NCI-H146 treated with DMSO at 0.1 percent for 48 hours (cell line): Measurements from ENCODE around the gene VENTX.
"Not testable (repeated sequence)": the region's sequence is repeated elsewhere in the genome, so short reads cannot be mapped to it uniquely, and the experiment has no call there.

Experiments
- DNase-seq: peaks from one replicate; lab custom pipeline; 2025; ENCODE audit not compliant: unreplicated experiment; lab: John Stamatoyannopoulos, UW

VENTX gene

DNA sequence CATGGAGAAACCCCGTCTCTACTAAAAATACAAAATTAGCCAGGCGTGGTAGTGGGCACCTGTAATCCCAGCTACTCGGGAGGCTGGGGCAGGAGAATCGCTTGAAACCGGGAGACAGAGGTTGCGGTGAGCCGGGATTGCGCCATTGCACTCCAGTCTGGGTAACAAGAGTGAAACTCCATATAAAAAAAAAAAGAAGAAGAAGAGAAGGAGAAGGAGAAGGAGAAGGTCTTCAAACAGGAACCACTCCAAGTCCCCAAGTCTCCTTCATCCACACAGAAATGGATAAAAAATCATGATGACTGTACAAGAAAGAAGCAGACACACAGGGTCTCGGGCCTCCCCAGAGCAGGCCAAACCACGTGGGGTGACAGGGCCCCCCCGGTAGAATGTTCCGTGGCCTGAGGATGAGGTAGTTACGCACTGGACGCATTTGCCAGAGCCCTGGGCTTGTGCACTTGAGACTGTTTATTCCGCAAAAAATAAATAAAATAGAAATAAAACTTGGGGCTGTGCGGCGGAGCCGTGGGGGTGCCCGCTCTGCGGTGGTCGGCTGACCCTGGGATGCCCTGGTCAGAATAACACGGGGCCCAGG, 15.8 kb downstream of the VENTX start:
- no peak for DNase-seq

DNA sequence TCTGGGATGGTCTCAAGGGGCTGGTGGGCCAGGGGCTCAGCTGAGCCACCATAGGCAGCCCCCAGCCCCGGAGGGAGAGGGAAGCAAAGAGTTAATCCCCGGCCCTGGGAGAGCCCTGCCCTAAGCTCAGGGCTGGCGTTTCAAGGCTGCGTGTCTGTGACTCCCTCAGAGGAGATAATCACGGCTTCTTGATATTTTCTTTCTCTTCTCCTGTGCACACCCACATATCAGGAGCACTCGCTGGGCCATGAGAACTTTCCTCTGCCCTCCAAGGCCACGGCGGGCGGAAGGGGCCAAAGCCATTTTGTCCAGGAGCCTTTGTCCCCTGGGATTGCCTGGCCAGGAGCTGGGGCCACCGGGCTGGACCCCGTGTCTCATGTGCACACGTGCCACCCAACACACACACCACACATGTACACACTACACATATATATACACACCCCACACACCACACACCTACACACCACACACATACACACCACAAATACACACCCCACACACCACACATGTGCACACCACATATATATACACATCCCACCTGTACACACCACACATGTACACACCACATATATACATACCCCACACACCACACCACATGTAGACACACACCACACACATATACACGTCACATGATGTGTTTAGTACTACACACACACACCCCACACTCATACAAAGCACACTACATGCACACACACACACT, 16.9 kb downstream of the VENTX start:
- DNase-seq, result no peak

DNA sequence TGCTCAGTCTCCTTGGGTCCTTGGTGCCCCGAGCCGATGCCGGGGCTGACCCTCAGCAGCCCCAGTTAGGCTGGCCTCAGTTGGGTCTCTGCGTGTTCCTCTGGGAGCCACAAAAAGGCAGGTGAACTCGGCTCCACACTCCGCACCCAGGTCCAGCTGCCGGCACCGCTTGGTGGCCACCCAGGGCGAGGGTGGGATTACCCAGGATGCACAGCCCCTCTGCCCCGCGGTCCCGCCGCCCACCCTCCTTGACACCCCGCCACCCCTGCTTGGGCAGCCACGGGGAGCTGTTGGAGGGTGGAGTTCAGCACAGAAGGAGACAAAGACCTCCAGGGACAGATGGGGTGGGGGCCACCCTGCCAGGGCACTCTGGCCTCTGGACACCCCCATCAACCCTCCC, 17.7 kb downstream of the VENTX start:
- DNase-seq, result no peak

DNA sequence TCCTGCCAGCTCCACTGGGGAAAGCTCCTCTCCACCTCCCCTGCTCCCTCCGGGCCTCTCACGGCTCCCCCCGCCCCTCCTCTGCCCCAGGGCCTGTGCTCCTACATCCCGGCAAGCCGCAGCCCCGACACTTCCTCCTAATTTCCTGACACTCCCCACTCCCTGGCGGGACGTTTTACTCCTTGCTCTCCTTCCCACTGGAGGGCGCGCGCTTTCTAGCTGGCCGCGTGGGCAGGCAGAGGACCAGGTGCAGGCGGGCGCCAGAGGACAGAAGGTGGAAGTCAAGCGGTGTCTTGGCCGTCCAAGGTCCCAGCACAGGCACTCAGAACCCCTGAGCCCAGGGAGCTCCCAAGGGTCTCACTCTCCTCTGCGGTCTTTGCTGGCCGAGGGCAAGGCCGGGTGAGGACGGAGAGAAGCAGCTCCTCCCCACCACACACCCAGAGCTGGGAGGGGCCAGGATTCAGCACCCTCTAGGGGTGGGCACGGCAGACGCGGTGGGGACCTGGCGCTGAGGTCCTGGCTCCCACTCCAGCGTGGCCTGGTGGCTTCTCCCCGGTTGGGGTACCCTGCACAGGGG, 19.9 kb downstream of the VENTX start:
- DNase-seq, result no peak

DNA sequence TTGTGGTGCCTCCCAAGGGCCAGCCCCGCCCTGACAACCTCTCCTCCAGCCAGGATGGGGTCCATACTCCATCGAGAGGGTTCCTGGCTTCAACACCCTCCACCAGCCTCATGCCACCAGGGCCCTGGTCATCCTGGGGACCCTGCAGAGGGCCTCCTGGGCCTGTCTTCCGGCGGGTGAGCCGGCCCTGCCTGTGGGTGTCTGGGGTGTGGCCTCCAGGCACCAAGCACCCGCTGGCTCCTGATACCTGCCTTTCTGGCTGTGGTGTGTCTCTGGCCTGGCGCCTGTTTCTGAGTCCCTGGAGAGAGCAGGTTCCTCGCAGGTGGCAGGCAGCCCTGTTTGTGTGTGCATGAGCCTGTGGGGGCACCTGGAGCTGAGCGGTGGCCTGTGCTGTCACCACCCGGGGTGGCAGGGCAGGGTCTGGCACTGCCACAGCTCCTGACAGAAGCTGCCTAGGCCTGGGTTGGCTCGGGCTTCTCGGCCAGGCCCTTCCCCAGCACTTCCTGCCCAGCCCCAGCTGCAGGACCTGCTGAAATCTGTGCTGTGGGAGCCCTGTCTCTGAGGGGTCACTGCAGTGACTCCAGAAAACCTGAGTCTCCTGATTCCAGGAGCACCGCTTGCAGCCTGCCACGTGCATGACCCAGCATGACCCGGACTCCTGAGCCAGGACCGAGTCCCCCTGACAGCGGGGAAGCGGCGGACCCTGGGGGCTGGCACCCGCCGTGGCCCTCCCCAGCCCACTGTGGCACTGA, 20.6 kb downstream of the VENTX start:
- no peak for DNase-seq

DNA sequence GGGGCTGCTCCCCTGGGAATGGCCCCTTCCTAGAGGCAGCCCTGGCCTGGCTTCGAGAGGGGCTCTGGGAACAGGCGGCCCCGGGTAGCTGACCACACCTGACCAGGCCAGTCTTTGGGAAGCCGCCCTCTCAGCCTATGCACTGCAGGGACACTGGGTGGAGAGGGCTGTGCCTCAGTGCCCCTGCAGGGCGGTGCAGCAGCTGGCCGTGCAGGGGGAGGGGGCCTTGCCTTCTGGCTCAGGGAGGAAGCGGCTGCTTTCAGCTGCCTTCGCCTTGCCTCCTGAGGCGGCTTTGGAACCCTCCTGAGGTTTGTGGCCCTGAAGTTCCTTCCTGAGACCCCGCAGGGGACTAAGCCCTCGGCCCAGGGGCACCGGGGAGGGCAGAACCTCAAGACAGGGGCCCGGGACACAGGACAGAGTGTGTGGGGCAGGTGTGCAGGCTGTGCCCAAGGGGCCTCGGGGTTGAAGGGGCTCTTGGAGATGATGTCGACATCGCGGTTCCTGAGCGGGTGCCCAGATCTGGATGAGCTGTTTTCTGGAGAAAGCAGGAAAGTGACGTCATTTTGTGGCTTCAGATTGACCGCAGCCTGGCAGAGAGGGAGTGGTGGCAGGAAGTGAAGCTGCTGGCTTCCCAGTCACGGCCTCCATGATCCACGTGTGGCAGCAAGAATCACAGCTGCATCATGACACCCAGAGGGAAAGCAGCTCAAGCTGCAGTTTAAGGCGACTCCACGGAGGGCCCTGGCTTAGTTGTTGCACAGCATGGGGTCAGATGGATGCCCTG, 21.4 kb downstream of the VENTX start:
- no peak for DNase-seq

DNA sequence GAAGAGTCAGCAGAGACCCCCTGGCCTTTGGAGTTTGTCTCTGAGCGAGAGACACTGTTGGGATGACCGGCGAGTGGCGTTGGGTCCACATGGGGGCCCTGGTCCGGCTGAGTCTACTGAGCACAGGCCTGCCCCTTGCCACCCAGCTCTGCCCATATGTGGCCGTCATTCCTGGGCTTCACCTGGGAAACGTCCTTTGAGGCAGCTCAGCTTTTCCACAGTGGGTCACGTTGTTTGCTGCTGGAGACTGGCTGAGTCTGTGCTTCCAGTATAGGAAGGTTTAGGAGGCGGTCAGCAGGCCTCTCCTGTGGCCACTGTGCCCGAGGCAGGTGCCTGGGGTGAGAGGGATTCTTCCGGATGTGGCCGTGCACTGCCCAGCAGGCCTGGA, 21.9 kb downstream of the VENTX start:
- no peak for DNase-seq

DNA sequence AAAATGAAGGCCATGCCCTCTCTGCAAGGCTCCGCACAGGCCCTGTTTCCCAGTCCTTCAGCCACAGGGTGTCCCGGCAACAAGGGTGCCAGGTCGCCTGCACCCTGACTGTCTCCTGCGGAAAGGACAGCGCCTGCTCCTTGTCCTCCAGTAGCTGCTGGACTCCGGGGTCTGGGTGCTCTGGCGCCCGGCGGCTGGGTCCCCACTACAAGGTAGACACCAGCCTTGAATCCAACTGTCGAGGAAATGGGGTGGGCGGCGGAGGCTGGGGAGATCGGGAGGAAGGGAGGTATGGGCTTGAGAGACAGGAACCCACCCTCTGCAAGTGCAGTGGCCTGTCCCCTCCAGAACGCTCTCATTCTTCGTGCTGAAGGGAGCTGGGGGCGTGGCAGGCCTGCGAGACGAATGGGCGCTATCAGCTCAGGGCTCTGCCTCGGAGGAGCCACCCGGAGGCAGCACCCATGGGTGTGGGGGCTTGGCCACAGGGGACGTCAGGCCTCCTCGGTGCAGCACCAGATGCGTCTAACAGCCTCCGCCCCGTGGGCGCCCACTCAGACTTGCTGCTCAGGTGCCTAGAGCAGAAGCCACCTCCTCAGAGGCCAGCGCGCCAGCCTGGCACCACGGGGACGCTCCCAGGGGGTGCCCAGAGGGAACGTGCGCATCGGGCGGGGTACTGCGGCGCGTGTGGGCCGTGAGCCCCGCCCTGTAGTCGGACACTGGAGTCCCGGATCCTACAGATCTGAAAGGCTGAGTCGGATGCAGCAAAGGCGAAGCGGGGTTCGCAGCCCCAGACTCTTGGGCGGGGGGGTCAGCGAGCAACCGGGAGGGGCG, 23.5 kb downstream of the VENTX start:
- no peak for DNase-seq

DNA sequence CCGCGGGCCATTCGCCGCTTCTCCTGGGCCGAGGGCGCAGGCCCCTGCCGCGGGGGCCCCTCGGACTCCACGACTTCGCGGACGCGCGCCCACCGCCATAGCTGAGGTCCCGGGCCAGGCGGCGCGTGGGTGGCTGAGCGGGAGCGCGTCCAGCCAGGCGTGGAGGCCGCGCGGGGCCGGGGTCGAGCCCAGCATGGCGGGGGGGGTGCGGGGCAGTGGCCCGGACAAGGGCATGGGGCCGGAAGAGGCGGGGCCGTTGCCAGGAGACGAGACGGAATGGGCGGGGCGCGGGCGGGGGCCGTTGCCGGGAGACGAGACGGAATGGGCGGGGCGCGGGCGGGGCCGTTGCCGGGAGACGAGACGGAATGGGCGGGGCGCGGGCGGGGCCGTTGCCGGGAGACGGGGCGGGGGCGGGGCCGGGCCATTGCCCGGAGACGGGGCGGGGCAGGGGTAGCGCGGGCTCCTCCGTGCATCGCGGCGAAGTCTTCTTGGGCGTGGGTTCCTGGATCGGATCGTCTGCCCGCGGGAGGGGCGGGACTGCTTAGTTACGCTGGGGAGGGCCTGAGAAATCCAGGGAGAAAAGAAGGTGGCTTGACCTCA, 24.2 kb downstream of the VENTX start:
- peak; percentile 67 for DNase-seq

DNA sequence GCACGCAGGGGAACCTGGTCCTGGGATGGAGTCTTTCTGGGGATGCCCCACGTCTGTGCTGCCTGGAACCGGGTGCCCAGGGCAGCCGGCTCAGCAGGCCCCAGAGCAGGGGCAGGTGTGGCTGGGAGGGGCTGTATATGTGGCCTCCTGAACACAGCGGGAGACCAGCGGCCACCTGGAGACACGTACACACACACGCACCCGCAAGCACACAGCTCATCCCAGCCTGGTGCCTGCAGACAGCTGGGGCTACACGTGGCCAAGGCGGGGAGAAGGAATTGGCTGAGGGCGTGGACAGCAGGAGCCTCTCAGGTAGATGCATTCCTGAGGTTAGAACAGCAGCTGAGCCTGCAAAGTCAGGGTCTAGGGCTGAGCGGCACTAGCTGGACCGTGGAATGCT, 25.0 kb downstream of the VENTX start:
- peak; percentile 93 for DNase-seq

DNA sequence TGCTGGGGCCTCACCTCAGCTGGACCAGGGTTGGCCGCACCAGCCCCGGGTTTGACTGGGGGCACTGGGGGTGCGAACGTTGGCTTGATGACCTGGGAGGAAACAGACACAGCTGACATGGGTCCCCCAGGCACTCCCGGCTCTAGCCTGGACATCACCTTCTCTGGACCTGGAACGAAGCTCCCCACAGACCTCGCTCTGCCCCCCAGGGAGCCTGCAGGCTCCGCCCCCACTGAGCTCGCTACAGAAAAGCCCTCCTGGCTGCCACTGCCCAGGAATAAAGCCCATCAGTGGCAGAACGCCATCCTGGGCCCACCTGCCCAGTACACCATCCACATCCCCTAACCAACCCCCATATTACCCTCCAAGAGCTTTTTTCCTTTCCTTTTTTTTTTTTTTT, 26.0 kb downstream of the VENTX start:
- no peak for DNase-seq

DNA sequence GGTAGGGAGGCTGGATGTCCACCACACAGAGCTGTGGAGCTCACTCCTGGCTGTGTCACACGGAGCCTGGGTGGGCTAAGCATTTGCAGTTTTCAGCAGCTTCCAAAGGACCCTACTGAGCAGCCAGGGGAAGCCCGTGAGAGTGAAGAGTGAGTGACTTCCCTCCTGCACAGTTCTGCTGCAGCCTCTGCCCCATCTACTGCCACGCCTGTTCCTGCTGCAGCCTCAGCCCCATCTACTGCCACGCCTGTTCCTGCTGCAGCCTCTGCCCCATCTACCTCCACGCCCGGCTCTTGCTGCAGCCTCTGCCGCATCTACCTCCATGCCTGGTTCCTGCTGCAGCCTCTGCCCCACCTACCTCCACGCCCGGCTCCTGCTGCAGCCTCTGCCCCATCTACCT, 26.8 kb downstream of the VENTX start:
- no peak for DNase-seq

DNA sequence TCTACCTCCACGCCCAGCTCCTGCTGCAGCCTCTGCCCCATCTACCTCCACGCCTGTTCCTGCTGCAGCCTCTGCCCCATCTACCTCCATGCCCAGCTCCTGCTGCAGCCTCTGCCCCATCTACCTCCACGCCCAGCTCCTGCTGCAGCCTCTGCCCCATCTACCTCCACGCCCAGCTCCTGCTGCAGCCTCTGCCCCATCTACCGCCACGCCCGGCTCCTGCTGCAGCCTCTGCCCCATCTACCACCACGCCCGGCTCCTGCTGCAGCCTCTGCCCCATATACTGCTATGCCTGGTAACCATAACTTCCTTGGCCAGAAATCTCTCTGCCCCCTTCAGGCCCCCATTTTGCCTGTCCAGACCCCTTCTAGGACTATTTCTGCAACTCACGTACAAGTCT, 27.4 kb downstream of the VENTX start:
- not testable (repeated sequence) for DNase-seq

DNA sequence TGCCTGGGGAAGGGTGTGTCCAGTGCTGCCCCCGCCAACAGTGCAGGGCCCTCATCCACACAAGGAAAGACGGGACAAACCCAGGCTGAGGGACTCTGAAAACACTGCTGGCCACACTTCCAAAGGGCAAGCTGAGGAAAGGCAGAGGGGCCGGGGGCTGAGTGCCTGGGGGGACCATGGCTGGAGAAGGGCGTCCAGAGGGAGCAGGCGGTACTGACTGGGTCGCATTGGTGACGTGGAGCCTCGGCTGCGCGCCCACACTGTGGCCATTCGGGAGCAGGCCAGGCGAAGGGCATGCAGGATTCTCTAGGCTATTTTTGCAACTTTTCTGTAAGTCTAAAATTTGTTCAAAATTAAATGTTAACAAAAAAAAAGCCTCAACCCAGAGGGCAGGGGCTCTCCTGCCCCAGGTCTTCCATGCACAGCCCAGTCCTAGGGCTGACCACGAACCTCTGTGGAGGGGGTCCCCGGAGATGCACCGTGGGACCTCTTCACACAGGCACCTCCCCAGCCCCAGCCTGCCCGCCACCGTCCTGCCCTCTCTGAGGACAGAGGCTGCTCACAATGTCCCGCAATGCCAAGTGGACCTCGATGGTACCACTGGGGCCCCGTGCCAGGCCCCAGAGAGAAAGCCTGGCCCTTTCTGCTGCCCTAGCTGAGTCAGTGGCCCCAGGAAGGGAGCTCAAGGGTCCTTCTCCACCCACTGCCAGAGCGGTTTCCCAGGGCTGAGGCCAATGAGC, 28.6 kb downstream of the VENTX start:
- no peak for DNase-seq

DNA sequence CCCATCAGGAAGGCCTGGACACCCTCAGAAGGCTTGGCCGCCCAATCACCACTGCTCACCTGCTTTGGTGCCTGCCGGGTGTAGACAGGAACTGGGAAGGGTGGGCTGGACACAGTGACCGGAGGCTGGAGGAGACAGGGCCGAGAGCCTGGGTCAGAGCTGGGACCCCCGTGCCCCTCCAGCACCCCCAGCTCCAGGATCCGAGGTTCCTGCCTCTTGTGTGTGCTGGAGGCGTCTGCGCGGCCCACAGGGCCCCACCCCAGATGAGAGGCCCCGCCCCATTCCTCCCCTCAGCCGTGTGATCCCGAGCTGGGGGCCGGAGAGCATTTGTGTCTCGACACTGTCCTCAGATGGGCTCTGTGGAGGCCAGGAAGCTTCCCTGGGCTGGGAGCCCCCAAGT, 29.6 kb downstream of the VENTX start:
- no peak for DNase-seq

DNA sequence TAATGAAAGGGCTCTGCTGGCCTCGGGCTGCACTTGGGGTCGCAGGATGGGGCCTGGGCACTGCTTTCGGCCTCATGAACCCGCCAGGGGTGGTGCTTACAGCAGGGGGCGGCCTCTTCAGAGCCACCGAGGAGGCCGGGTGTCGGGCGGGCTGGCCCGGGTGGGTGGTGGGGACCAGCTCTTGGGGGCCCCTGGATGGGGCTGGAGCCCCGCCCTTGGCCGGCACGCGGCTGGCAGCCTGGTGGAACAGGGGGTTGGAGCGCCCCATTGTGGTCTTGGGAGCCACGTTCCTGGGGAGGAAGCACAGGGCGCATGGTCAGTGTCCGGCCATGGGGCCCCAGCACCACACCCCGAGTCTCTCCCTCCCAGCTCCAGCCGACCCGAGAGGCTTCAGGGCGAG, 30.2 kb downstream of the VENTX start:
- no peak for DNase-seq

DNA sequence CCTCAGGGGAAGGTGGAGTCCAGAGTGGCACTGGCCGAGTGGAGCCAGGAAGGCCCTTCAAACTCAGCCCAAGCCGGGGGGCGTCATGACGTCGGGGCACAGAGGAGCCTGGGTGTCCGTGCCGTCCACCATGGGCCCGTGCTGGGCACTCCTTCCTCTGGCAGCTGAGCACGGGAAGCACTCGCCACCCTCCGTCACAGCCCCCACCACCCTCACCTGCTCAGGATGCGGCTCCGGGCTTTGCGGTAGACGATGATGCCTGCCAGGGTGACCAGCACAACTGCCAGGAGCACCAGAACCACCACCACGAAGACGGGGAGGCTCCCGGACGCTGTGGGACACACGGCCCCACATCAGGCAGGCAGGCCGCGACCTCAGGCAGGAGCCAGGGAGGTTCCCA, 30.9 kb downstream of the VENTX start:
- no peak for DNase-seq

DNA sequence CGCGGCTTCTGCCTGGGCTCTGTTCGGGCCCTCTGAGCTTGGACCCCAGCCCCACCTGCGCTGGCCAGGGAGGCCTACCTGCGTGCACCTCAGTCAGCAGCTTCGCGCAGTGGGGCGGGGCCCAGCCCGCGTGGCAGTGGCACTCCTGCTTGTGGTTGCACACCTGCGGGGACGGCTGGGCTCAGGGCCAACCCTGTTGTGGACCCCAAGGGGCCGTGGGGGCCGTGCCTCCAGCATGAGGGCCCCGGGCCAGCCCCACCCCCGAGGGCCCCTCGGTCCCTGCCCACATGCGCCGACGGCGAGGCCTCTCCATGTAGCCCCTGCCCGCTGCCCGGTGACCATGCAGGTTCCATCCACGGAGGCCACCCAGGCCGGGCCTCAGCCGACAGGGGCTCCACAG, 31.7 kb downstream of the VENTX start:
- no peak for DNase-seq

DNA sequence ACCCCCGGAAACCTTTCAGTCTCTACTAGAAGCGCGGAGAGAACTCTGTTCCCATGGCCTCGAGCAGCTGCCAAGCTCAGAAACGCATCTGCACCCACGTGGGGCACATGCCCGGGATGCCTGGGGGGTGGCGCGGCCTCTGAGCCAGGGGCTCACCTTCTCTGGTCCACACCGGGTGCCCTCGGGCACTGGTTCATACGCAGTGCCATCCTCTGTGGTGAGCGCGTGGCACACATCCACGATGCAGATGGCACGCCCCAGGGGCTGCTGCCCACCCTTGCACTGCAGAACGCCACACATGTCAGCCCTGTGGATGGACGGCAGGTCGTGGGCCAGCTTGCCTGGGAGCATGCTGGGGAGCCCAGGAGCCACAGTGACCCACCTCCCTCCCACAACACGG, 32.5 kb downstream of the VENTX start:
- DNase-seq, result no peak
